BLaER1 treated with 17β-estradiol and CSF1 and Interleukin-3, amounts not matched to agents 10 nM and 100 nM (cell line): ENCODE results near the gene ZNF775.

Experiments
- H3K27ac ChIP-seq, 11 experiments: shearing (Covaris generic); formaldehyde crosslinking; 2 replicates each; pipeline ENCODE4 v1.8.1; 2022
- H3K27me3 ChIP-seq, 11 experiments: shearing (Covaris generic); formaldehyde crosslinking; 2 replicates each; pipeline ENCODE4 v1.8.1; 2022
- H3K36me3 ChIP-seq, 11 experiments: shearing (Covaris generic); formaldehyde crosslinking; 2 replicates each; pipeline ENCODE4 v1.8.1; 2022
- H3K4me1 ChIP-seq, 10 experiments: shearing (Covaris generic); formaldehyde crosslinking; 2 replicates each; pipeline ENCODE4 v1.8.1; 2022
- H3K4me2 ChIP-seq, 11 experiments: shearing (Covaris generic); formaldehyde crosslinking; 2 replicates each; pipeline ENCODE4 v1.8.1; 2022
- H3K4me3 ChIP-seq, 10 experiments: shearing (Covaris generic); formaldehyde crosslinking; 2 replicates each; pipeline ENCODE4 v1.8.1; 2022
- H3K9ac ChIP-seq, 11 experiments: shearing (Covaris generic); formaldehyde crosslinking; 2 replicates each; pipeline ENCODE4 v1.8.1; 2022
- H3K9me3 ChIP-seq, 11 experiments: shearing (Covaris generic); formaldehyde crosslinking; replicated peaks in 1 of 11; 2 replicates each; pipeline ENCODE4 v1.8.1; 2022
- H4K20me1 ChIP-seq, 11 experiments: shearing (Covaris generic); formaldehyde crosslinking; 2 replicates each; pipeline ENCODE4 v1.8.1; 2022
- Cebpa-rat ChIP-seq, 11 experiments: shearing (Covaris generic); IDR thresholded peaks; 2 replicates each; pipeline ENCODE4 v1.8.1; 2022

Gene ZNF775

DNA sequence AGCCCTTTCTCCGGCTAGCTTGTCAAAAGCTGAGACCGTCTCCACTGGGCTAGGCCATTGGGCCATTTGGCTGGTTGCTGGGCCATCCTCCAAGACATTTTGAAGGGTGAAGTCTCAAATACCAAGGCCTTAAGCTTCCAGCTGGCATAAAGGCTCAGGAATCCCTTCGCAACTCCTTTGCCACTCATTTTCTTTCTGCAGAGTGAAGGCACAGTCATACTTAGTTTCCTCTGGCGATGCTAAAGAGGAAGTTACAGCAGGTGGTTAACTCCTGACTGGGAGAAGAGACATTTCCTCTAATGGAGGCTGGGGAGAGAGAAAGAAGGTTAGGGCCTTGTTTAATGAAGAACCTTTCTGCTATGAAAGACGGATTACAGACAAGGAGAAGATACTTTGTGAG, 15.3 kb upstream of the ZNF775 start:
- Histone ChIP-seq H3K4me2 (peak overlapping the region; percentile 67 to 89 (median 79)), H4K20me1 (no peaks in the 10 kb centered on the region), H3K36me3 (no peaks in the 10 kb centered on the region), H3K9ac (peak overlapping the region in 3 of 11 experiments; percentile 12 to 48 (median 14); a peak in 5 of 22 replicates), H3K4me1 (peaks cover 44 to 68% (median 57%) of the 10 kb centered on the region in 10 experiments), H3K9me3 (no peaks in the 10 kb centered on the region), H3K27me3 (no peaks in the 10 kb centered on the region), H3K27ac (peak overlapping the region in 8 of 11 experiments; percentile 40 to 66 (median 54); a peak in 18 of 22 replicates), H3K4me3 (no peak overlapping the region)
- no peak for TF ChIP-seq Cebpa-rat (IDR thresholded peaks at IDR 0.05)

DNA sequence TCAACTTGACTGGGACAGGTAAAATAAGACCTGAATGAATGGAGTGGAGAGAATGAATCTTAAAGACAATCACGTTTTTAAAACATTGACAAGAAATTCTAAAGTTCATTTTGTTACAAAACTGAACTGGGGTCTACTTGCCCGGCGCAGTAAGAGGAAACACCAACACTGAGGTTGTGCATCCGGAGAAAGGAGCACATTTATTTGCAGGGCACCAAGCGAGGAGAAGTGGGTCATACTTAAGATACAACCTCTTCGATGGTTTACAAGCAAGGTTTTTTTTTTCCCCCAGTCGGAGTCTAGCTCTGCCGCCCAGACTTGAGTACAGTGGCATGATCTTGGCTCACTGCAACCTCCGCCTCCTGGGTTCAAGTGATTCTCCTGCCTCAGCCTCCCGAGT, 13.9 kb upstream of the ZNF775 start:
- Histone ChIP-seq H3K4me3 (no peak overlapping the region), H3K9me3 (no peaks in the 10 kb centered on the region), H4K20me1 (peaks cover 5 to 11% (median 7%) of the 10 kb centered on the region in 11 experiments; a peak in 16 of 22 replicates), H3K4me2 (peak overlapping the region in 5 of 11 experiments; percentile 43 to 96 (median 59); a peak in 11 of 22 replicates), H3K27me3 (no peaks in the 10 kb centered on the region), H3K9ac (no peak overlapping the region; a peak in 1 of 22 replicates), H3K4me1 (peaks cover 52 to 71% (median 64%) of the 10 kb centered on the region in 10 experiments), H3K27ac (peak overlapping the region in 8 of 11 experiments; percentile 21 to 99 (median 72); a peak in 10 of 22 replicates), H3K36me3 (peaks cover 0 to 6% (median 0%) of the 10 kb centered on the region in 11 experiments; a peak in 4 of 22 replicates)
- TF ChIP-seq Cebpa-rat (IDR thresholded peaks at IDR 0.05), result no peak

DNA sequence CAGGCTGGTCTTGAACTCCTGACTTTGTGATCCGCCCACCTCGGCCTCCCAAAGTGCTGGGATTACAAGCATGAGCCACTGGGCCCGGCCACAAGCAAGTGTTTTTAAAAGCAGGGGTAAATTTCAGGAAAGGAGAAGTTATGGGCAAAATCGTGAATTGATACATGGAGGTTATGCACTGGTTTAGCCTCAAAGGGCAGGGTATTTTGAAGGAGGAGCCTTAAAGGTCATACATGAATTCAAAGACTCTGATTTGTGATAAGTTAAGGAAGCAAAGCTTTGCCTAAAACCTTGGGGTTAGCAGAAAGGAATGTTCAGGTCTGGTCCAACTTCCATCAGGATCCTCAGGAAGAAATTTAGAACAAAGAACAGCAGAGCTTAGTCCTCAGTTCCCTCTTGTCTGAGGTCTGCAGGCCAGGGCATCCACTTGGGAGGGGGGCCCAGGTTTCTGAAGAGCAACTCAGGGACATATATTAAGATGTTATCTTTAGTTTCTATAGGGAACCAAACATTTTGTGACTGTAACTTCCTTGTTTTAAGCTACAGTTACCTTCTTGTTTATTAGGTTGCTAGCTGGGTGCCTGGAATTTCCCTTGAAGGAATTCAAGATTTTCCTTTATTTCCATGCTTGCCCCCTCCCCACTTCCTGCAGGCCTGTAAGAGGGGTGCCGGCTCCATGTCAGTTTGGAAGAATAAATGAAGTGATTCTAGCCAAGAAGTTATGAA, 13.3 kb upstream of the ZNF775 start:
- Histone ChIP-seq H3K4me1 (peaks cover 58 to 77% (median 71%) of the 10 kb centered on the region in 10 experiments), H3K4me3 (no peak overlapping the region), H3K9me3 (no peaks in the 10 kb centered on the region), H3K27me3 (no peaks in the 10 kb centered on the region), H3K4me2 (peak overlapping the region; percentile 4 to 96 (median 27); a peak in 16 of 22 replicates), H3K27ac (peak overlapping the region; percentile 21 to 99 (median 64); a peak in 21 of 22 replicates), H3K9ac (peak overlapping the region in 7 of 11 experiments; percentile 5 to 67 (median 26); a peak in 10 of 22 replicates), H3K36me3 (peaks cover 0 to 12% (median 6%) of the 10 kb centered on the region in 11 experiments; a peak in 18 of 22 replicates), H4K20me1 (peaks cover 12 to 18% (median 13%) of the 10 kb centered on the region in 11 experiments; a peak in 17 of 22 replicates)
- no peak for TF ChIP-seq Cebpa-rat (IDR thresholded peaks at IDR 0.05)

DNA sequence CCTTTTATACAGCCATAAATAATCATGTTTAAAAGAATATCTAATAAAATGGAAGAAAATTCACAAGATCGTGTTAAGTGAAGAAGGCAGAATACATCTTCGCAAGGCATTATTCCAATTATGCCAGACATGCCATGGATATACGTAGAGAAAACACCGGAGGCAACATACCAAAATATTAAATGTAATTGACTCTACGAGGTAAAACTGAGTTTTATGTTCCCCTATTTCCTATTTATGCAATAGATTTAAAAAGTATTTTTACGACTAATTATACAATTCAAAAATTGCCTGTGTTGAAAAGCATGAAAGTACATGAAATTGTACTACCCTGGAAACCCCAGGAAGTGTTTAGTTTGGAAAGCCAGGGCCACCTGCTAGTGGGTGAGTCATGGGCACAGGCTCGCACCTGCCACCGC, 11.4 kb upstream of the ZNF775 start:
- peaks cover 28 to 36% (median 32%) of the 10 kb centered on the region in 11 experiments; a peak in 20 of 22 replicates for H4K20me1 ChIP-seq
- no peaks in the 10 kb centered on the region for H3K9me3 ChIP-seq
- H3K4me1 ChIP-seq, result peaks cover 59 to 86% (median 73%) of the 10 kb centered on the region in 10 experiments
- H3K27me3 ChIP-seq, result no peaks in the 10 kb centered on the region
- peak overlapping the region; percentile 79 to 99 (median 88) for H3K4me3 ChIP-seq
- H3K36me3 ChIP-seq, result peaks cover 17 to 31% (median 25%) of the 10 kb centered on the region in 11 experiments
- H3K27ac ChIP-seq, result peak overlapping the region; percentile 90 to 100 (median 99)
- TF ChIP-seq Cebpa-rat (IDR thresholded peaks at IDR 0.05), result no peak
- H3K4me2 ChIP-seq, result peak overlapping the region; percentile 90 to 100 (median 98)
- H3K9ac ChIP-seq, result peak overlapping the region; percentile 92 to 97 (median 95)

DNA sequence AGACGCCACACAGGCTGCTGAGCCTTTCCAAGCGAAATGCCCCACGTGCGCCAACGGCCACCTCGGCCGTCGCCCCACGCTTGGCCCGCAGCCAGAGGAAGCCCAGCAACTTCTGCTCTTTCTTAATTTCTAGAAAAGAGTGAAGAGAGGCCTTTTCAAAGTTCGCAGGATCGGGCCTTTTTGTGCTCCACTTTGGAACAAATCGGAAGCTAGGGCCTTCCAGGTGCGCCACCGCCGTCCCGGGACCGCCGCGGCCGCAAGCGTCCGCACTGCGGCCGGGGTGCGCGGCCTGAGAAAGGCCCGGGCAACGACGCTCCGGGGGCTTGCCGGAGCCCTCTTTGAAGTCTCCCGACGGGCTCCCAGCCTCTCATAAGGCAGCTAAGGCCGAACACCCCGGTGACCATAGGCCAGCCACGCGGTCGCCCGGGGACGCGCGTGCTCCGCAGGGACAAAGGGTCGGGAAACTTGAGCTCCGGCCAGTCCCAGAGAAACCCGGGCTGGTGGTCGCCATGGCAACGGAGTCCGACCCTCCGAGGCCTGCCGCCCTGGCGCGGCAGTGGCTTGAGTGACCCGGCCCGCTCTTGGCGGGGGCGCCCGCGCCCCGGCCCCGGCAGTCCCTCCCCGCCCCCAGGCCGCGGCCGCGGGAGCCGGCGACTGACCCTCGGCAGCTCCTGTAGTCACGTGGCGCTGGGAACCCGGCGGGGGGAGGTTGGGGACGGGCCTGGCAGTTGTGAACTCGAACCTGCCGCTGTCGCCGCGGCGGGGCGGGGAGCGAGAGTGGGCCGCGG, 10.8 kb upstream of the ZNF775 start, which contains the start of gene REPIN1:
Gene REPIN1, plus strand, starts transcription at position 727 of the 788 bp plus-strand sequence. CDS start 890 bp downstream, outside the sequence.
- peak within 1 kb of the TSS; percentile 90 to 100 (median 98) for H3K4me2 ChIP-seq
- TF ChIP-seq Cebpa-rat (IDR thresholded peaks at IDR 0.05), result no peak
- H3K4me3 ChIP-seq, result peak within 1 kb of the TSS; percentile 79 to 99 (median 88)
- H3K4me1 ChIP-seq, result peaks cover 58 to 86% (median 73%) of the 10 kb centered on the region in 10 experiments
- H3K27ac ChIP-seq, result peak within 1 kb of the TSS; percentile 90 to 100 (median 99)
- H3K36me3 ChIP-seq, result peaks cover 23 to 37% (median 31%) of the 10 kb centered on the region in 11 experiments
- H3K27me3 ChIP-seq, result no peaks in the 10 kb centered on the region
- H3K9ac ChIP-seq, result peak within 1 kb of the TSS; percentile 92 to 97 (median 95)
- peaks cover 34 to 42% (median 38%) of the 10 kb centered on the region in 11 experiments; a peak in 20 of 22 replicates for H4K20me1 ChIP-seq
- no peaks in the 10 kb centered on the region for H3K9me3 ChIP-seq

DNA sequence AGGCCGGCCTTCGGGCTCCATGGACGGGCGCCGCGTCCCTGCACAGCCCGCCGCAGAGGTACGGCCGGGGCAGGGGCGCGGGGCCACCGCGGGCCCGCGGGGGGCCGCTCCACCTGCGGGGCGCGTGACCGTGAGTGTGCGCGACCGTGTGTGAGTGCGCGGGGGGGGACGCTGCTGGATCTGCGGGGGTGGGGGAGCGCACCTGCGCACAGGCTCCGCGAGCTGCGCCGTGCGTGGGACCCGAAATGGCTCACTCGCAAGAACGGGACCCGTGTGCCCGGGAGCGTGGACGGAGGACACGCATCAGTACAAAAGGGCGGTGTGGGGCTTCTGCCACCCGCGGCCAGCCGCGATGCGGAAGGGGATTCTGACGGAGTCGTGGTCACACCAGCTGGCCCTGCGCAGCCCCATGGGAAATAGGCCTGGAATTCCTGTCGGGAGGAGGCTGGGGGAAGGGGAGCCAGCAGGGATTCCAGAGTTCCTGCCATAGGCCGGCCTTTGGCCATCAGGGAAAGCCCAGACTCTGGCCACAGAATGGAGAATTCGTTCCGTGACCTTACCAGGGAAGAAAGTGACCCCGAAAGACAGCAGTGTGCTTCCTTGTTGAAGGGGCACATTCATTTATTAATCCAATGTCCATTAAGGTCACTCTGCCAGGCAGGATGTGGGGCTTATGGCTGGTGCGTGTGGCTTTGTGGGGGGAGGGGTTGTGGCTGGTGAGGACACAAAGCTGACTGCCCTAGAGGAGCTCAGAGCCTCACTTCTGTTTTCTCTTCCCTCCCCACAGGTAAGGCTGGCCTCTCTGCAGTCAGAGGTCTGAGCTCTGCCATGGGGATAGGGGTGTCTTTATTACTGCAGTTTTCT, 10.0 kb upstream of the ZNF775 start:
- H3K9ac ChIP-seq, result peak overlapping the region; percentile 92 to 97 (median 95)
- H3K36me3 ChIP-seq, result peaks cover 31 to 45% (median 39%) of the 10 kb centered on the region in 11 experiments
- peaks cover 51 to 86% (median 73%) of the 10 kb centered on the region in 10 experiments for H3K4me1 ChIP-seq
- no peaks in the 10 kb centered on the region for H3K27me3 ChIP-seq
- H3K4me3 ChIP-seq, result peak overlapping the region; percentile 79 to 99 (median 88)
- H4K20me1 ChIP-seq, result peaks cover 42 to 50% (median 46%) of the 10 kb centered on the region in 11 experiments; a peak in 20 of 22 replicates
- TF ChIP-seq Cebpa-rat (IDR thresholded peaks at IDR 0.05), result no peak
- no peaks in the 10 kb centered on the region for H3K9me3 ChIP-seq
- H3K4me2 ChIP-seq, result peak overlapping the region; percentile 90 to 100 (median 98)
- peak overlapping the region; percentile 90 to 100 (median 99) for H3K27ac ChIP-seq

DNA sequence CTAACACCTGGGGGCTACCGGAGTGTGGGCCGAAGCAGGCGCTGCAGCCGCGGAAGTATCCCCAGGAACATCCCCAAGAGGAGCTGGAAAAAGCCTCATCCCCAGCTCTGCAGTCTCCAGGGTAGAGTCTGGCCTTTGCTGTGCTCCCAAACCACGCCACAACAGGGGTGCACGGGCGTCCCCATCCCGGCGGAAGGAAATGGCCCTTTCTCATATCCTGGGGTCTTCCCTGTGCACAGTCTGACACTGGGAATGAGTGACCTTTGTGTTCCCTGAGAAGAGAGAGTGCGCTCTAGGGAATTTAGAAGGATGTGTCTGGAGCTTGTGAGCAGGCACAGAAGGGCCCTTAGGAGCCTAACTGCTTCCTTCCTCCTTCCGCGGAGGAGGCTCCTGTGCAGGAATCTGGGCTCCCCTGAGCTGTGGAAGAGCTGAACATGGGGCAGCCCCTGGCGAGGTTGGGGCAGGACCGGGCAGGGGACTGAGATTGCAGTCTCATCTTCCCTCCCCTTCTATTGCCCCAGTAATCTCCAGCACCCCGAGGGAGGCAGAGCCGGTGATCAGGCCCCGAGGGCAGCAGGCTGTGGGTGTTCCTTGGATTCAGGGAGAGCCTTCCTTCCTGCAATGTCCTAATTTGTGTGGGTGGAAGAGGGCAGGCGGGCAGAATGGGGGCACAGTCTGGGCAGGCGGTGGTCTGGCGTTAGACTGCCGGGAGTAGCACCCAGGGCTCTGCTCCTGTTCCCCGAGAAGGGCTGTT, 9.2 kb upstream of the ZNF775 start:
- Histone ChIP-seq H3K27ac (peak overlapping the region; percentile 90 to 100 (median 99); a peak in 21 of 22 replicates), H3K4me2 (peak overlapping the region; percentile 90 to 100 (median 98)), H3K36me3 (peaks cover 37 to 53% (median 46%) of the 10 kb centered on the region in 11 experiments), H3K9ac (peak overlapping the region; percentile 92 to 97 (median 95)), H4K20me1 (peaks cover 46 to 58% (median 53%) of the 10 kb centered on the region in 11 experiments; a peak in 20 of 22 replicates), H3K4me1 (peaks cover 55 to 82% (median 72%) of the 10 kb centered on the region in 10 experiments), H3K4me3 (peak overlapping the region; percentile 79 to 99 (median 88)), H3K9me3 (no peaks in the 10 kb centered on the region), H3K27me3 (no peaks in the 10 kb centered on the region)
- TF ChIP-seq Cebpa-rat (IDR thresholded peaks at IDR 0.05), result no peak
